Fibroblast of skin of left biceps (primary cell): ENCODE data around the gene ALDH3A2.
"Not testable (repeated sequence)": the region's sequence is repeated elsewhere in the genome, so short reads cannot be mapped to it uniquely, and the experiment has no call there.

ENCODE experiments used
- DNase-seq, 2 experiments: peaks; one replicate each; pipeline ENCODE4 v3.0.0-alpha.2; 2013; ENCODE audit warnings: low read depth in 2 of 2

Gene ALDH3A2

GRCh38 chr17:19650826-19651225 is 2.3 kb downstream of the ALDH3A2 start:
- DNase-seq: no peak

DNA sequence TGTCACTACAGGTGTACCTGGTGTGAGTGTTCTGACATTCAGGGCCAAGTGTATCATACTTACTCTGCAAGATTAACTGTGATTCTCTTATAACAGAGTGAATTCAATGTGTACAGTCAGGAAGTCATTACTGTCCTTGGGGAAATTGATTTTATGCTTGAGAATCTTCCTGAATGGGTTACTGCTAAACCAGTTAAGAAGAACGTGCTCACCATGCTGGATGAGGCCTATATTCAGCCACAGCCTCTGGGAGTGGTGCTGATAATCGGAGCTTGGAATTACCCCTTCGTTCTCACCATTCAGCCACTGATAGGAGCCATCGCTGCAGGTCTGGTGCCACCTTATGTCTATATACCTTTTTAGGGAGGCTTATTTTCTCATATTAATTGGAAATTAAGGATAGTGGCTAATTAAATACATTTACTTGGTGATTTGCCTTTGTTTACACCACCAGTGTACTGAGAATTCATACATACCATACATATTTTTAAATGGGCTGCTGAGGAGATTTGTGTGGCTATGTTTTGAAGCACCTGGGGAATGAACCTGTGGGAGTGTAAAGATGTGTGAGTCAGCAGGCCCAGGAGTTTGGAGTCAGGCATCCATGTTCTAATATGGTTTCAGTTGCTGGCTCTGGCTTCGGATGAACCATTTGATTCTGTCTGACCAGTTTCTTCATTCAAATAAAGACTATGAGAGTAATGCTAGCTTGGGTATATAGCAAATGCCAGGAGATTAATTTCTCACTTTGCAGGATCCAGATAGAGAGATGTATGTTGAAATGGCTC is 3.1 kb downstream of the ALDH3A2 start:
- no peak for DNase-seq

DNA sequence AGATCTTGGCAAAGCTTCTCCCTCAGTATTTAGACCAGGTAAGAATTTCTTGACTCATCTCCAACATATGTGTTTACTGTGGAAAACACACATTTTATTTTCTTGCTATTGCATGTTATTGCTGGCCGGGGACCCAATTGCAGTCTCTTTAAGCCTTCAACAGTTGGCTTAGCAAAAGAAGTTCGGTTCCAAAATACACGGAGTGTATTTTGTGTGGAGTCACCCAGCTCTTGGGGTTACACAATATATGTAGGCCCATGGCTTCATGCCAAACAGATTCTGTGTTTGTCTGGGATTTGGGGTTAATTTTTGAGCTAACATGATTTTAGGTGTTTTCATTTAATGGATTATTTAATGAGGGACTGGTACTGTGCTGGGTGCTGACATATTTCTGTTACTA is 4.0 kb downstream of the ALDH3A2 start:
- DNase-seq: no peak

- DNase-seq: no peak
Observed at GRCh38 chr17:19654342-19654886, 5.9 kb downstream of the ALDH3A2 start.

- DNase-seq: no peak
Observed at GRCh38 chr17:19654896-19655295, 6.3 kb downstream of the ALDH3A2 start.

DNA sequence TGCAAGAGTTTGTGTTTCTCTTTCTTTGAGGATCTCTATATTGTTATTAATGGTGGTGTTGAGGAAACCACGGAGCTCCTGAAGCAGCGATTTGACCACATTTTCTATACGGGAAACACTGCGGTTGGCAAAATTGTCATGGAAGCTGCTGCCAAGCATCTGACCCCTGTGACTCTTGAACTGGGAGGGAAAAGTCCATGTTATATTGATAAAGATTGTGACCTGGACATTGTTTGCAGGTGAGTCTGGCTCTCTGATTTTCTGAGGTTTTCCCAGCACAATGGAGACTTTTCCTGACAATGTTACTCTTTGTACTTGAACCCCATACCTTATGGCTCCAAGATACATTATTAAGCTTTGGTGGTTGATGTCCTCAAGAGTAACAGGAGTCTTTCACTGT is 7.8 kb downstream of the ALDH3A2 start:
- no peak for DNase-seq

DNA sequence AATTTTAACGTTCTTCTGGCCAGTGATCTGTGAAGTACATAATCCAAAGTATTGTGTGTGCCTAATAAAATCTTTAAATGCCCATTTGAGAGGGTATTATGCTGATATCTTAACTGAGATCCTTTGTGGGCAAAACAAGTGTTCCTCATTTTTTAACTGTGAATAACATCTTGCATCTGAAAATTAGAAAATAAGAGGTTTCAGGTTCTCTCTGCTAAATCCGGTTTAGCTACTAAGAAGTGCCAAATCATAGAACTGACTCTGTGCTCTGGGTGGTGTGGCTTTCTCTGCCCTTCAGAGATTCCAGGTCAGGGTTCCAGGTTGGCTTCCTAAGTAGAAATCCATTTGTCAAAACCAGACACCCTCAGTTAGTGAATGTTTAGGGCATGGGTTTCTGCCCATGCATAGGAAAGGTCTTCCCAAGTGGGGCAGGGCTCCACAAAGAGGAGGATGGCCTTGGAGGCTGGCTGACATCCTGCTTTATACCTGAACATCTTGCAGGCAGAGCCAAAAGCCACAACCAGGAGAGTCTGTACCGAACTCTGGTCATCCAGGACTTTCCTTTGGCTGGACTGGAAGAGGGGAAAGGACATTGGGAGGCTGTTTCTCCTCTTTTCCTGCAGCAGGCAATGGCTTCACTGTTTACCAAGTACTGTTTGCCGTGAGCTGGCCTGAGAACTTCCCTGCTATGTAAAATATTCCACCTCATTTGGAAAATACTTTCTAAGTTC is 8.5 kb downstream of the ALDH3A2 start:
- DNase-seq: no peak

- no peak for DNase-seq
Observed at GRCh38 chr17:19659366-19660177, 11.0 kb downstream of the ALDH3A2 start.

GRCh38 chr17:19660219-19660870 is 11.8 kb downstream of the ALDH3A2 start:
- DNase-seq: no peak

DNA sequence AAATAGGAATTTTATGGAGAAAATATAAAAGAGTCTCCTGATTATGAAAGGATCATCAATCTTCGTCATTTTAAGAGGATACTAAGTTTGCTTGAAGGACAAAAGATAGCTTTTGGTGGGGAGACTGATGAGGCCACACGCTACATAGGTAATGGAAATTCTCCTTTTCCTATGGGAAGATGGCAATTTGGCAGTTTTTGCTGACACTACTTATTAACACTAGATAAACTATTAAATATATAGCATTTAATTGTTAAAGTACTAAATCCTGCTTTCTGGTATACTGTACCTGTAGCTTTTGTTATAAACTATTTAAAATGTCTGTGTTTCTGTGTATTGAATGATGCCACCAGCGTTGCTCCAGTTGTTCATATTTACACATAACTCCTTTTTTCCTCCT is 12.6 kb downstream of the ALDH3A2 start:
- no peak for DNase-seq

GRCh38 chr17:19663097-19663496 is 14.5 kb downstream of the ALDH3A2 start:
- no peak for DNase-seq

DNA sequence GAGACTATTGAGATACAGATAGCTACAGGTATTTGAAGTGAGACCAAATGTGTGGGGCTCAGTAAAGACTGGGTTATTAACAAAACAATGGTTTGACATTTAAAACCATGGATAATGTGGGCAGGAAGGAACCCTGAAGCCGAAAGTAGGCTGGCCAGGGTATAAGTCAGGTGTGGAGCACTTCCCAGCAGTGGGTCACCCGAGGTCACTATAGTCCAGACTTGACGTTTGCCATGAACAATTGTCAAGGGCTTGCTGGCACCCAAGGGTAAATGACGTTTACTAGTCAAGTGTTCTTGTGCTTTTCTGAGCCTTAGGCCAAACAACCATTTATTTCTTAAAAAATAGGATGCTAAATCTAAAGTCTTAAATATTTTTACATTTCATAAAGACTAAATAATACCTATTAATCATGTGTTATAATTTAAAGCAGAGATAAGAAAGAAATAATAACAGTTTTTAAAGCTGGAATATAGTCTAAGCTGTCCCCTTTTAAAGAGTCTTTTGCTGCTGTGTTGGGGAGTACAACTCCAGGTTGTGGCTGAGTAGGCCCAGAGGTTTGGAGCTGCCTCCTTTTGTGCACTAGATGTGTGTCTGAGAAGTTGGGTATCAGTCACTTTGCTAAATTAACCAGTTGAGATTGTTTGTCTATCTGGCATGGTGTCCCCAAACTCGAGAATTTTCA is 15.7 kb downstream of the ALDH3A2 start:
- DNase-seq: no peak

DNA sequence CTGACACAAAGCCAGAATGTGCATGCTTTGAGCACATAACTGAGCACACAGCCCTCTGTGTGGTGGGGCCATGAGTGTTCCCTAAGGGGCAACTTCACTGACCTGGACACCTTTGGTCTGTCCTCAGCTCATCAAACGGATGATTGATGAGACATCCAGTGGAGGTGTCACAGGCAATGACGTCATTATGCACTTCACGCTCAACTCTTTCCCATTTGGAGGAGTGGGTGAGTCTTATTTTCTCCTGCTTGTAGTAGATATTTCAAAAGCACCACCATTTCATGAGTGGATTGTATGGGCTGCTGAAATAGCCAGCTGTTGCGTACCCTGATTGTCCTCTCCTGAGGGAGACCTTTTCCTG is 16.2 kb downstream of the ALDH3A2 start:
- no peak for DNase-seq

- not testable (repeated sequence) for DNase-seq
Observed at GRCh38 chr17:19669680-19670079, 21.1 kb downstream of the ALDH3A2 start.

DNA sequence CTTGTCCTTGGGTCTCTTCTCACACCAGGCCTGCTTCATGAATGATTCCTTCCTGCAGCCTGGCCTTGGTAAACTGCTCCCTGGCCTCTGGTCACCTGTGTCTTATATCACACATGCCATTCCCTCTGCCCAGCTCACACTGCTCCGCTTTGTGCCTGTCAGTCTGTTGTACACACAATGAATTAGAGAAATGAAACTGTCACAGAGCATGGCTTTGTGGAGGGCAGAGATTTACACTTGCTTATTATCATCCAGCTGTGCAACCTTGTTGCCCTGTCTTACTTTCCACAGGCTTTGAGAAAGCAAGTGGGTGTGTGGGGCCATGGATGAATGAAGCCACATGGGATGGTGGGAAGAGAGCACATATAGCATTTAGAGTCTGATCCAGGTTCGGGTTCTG is 22.4 kb downstream of the ALDH3A2 start:
- no peak for DNase-seq

DNA sequence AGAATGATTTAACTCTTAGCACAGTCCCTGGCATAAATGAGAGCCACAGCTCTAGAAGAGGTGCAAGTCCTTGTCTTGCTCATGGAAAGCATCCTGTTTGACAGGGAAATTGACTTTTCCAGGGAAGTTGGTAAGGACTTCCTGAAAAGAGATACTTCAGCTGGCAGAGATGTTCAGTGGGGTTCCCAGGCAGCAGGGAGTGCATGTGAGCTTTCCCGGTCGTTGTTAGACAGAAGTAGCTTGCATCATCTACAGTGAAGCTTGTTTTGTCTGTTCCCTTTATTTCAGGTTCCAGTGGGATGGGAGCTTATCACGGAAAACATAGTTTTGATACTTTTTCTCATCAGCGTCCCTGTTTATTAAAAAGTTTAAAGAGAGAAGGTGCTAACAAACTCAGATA is 22.9 kb downstream of the ALDH3A2 start:
- no peak for DNase-seq

- DNase-seq: no peak
Observed at GRCh38 chr17:19672009-19672750, 23.6 kb downstream of the ALDH3A2 start.

DNA sequence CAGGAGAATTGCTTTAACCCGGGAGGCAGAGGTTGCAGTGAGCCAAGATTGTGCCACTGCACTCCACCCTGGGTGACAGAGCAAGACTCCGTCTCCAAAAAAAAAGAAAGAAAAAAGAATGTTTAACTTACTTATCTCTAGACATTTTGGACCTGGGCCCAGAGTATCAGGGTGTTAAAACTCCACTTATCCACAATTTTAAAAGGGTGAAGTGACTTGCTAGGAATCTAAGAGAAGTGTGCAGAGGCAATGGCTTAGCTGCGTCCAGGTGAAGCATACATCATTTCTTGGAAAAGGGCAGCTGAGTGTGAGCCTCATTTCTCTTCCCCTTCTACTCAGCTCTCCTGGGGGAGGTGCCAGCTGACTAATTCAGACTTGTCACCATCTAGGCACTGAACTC is 25.1 kb downstream of the ALDH3A2 start:
- DNase-seq: no peak

DNA sequence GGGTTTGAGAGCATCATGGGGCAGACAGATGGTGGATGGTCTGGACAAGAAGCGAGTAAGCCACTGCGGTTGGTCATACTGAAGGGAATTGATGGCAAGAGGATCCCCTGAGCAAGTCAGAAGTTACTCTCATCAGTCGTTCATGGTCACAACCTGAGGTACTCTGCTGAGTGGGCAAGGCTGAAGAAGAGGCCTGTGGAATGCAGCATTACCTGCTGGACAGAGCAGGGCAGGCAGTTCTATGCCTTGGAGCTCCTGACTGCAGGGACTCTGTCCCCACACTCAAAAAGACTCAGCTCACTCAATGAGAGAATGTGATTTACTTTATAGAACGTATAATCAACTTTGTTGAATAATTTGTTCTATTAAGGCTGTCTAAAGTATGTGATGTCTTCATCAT is 28.3 kb downstream of the ALDH3A2 start:
- DNase-seq: no peak

DNA sequence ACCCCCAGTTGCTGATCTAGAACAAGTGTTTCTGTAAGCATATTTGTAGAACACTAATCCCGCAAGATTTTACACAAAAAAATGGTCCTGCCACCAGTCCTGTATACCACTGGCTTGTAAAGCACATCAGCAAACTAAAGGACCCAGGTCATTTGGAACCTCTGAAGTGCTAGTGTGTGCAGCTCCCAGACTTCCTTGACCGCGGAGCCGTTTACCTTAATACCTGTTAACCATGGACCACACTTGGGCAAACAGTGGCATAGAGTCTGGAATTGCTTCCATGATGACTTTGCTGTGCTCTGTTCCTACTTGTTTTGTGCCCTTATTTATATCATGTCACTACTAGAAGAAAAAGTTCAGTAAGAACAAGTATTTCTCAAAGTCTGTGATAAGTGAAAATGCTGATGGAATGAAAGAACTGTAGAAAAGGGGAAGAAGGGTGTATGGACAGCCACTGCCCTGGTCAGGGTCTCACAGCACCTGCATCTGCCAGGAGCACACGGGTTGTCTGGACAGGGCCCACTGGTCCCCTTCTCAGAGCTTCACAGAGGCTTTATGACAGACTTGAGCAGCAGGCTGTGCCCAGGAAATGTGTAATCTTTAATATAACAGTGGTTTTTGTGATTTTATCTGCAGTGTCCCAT is 29.3 kb downstream of the ALDH3A2 start:
- DNase-seq: no peak
